Suprapubic skin (tissue), 4 donors: ENCODE results near the gene MKLN1. TPM values are rescaled to one million over a fixed set of nuclear protein-coding genes. Genes with fewer than 3 reads are reported as not detected.

ENCODE experiments used
- DNase-seq, 2 donors: peaks; one replicate each; pipeline ENCODE4 v3.0.0-alpha.2; 2019; ENCODE audit warnings: low spot score in 2 of 2
- H3K27ac ChIP-seq: fragments of 200-600 bp; sonication (generic); one replicate; pipeline ENCODE4 v1.5.1; 2019
- H3K27me3 ChIP-seq: fragments of 200-600 bp; sonication (generic); one replicate; pipeline ENCODE4 v1.5.1; 2019
- H3K36me3 ChIP-seq: fragments of 200-600 bp; sonication (generic); one replicate; pipeline ENCODE4 v1.5.1; 2019
- H3K4me1 ChIP-seq: fragments of 200-600 bp; sonication (generic); one replicate; pipeline ENCODE4 v1.5.1; 2019
- H3K4me3 ChIP-seq: fragments of 200-600 bp; sonication (generic); one replicate; pipeline ENCODE4 v1.5.1; 2019; ENCODE audit warnings: mild to moderate bottlenecking
- H3K9me3 ChIP-seq: fragments of 200-600 bp; sonication (generic); one replicate; pipeline ENCODE4 v1.5.1; 2019
- EP300 ChIP-seq: sonication (generic); formaldehyde crosslinking; IDR thresholded peaks from one replicate; pipeline ENCODE4 v1.6.1; 2017; ENCODE audit warnings: antibody characterized with exemption
- POLR2A ChIP-seq, 2 donors: fragments of 450-650 bp; IDR thresholded peaks; one replicate each; pipeline ENCODE4 v1.6.1; 2017; ENCODE audit warnings: antibody characterized with exemption in 2 of 2, mild to moderate bottlenecking in 2 of 2, moderate library complexity in 2 of 2
- POLR2AphosphoS5 ChIP-seq, 3 donors: sonication (generic); formaldehyde crosslinking; IDR thresholded peaks; one replicate each; pipeline ENCODE4 v1.6.1; 2017; ENCODE audit warnings: antibody characterized with exemption in 3 of 3
- WGBS: methylation state at CpG from one replicate; pipeline ENCODE4 v1.1.5; 2018; 5-methylcytosine and 5-hydroxymethylcytosine counted together
- total RNA-seq, 4 donors: library from RNA; depleted of rRNA; stranded (reverse); fragments of >200 nt; gene quantifications; one replicate each; pipeline ENCODE4 v1.1.0, GENCODE V29; 2016
- TF ChIP-seq, protein P1 (sequence below), 2 donors: fragments of 200-600 bp in 1 of 2; fragments of 450-650 bp in 1 of 2; sonication (generic) in 1 of 2; IDR thresholded peaks; one replicate each; pipeline ENCODE4 v1.5.1; 2016 to 2019; ENCODE audit warnings: antibody characterized with exemption in 2 of 2, mild to moderate bottlenecking in 1 of 2, moderate library complexity in 1 of 2

MKLN1 gene
- total RNA-seq, 4 donors from 2014 or later, result 32.9 to 76.0 (median 39.9) TPM

- no peak overlapping the region for H3K4me3 ChIP-seq
- 68% methylated on average over 11 of the region's 18 CpGs for WGBS
- no peaks in the 10 kb centered on the region for H3K36me3 ChIP-seq
- H3K4me1 ChIP-seq, result peaks cover 24% of the 10 kb centered on the region
- TF ChIP-seq, protein P1, sequence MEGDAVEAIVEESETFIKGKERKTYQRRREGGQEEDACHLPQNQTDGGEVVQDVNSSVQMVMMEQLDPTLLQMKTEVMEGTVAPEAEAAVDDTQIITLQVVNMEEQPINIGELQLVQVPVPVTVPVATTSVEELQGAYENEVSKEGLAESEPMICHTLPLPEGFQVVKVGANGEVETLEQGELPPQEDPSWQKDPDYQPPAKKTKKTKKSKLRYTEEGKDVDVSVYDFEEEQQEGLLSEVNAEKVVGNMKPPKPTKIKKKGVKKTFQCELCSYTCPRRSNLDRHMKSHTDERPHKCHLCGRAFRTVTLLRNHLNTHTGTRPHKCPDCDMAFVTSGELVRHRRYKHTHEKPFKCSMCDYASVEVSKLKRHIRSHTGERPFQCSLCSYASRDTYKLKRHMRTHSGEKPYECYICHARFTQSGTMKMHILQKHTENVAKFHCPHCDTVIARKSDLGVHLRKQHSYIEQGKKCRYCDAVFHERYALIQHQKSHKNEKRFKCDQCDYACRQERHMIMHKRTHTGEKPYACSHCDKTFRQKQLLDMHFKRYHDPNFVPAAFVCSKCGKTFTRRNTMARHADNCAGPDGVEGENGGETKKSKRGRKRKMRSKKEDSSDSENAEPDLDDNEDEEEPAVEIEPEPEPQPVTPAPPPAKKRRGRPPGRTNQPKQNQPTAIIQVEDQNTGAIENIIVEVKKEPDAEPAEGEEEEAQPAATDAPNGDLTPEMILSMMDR (IDR thresholded peaks at IDR 0.05), result no peak
- TF ChIP-seq EP300 (no peak), POLR2A (IDR thresholded peaks at IDR 0.05) (no peak)
- H3K9me3 ChIP-seq, result no peaks in the 10 kb centered on the region
- peaks cover 13% of the 10 kb centered on the region for H3K27me3 ChIP-seq
- no peak overlapping the region for H3K27ac ChIP-seq
- no peak for DNase-seq
These were observed 178.9 kb downstream of the MKLN1 start for GRCh38 chr7:131506597-131506996.

- Histone ChIP-seq H3K4me1 (peaks cover 18% of the 10 kb centered on the region), H3K27ac (no peak overlapping the region), H3K36me3 (no peaks in the 10 kb centered on the region), H3K9me3 (no peaks in the 10 kb centered on the region), H3K27me3 (peaks cover 13% of the 10 kb centered on the region), H3K4me3 (no peak overlapping the region)
- WGBS, result 14% methylated on average over 14 of the region's 14 CpGs
- TF ChIP-seq, protein P1 (IDR thresholded peaks at IDR 0.05), result peak; percentile 69 to 88
- no peak for TF ChIP-seq POLR2A (IDR thresholded peaks at IDR 0.05)
- DNase-seq, result peak; percentile 89 to 93
These were observed 180.1 kb downstream of the MKLN1 start for GRCh38 chr7:131507592-131508331.

DNA sequence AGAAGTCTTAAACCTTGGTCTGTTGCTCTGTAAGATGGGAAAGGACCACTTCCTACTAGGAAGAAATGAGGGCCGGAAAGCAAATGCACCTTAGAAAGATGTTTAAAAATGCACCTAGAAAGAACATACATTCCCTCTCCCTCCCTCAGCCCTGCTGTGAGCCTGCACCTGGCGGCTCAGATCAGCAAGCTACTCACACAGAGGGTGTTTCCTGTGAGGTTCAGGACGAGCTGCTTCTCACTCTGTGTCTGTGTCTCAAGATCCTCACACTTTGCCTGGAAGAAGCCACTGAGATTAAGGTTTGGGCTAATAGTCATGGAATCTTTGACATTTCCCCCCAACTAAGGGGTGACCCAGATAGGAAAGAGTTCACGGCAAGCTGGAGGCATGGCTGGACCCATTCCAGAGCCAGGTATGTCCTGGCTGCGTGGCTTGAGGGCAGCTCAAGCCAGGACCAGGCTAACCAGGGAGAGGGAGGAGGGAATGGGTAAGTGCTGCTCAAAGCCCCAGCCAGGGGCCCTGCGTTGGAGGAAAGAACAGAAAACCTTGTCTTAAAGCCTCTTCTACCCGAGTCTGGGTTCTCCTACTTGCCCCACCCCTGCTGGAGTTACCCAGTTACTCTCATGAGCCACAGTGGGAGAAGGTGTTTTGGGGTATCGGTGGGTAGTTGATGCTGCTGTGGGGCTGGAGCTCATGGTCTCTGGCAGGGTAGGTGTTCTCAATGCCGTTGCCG, 181.2 kb downstream of the MKLN1 start:
- Histone ChIP-seq H3K36me3 (no peaks in the 10 kb centered on the region), H3K27me3 (peaks cover 13% of the 10 kb centered on the region), H3K27ac (no peak overlapping the region), H3K4me1 (peaks cover 17% of the 10 kb centered on the region), H3K4me3 (no peak overlapping the region), H3K9me3 (no peaks in the 10 kb centered on the region)
- 67% methylated on average over 10 of the region's 10 CpGs for WGBS
- no peak for DNase-seq
- no peak for TF ChIP-seq EP300

- no peaks in the 10 kb centered on the region for H3K9me3 ChIP-seq
- peaks cover 15% of the 10 kb centered on the region for H3K4me1 ChIP-seq
- H3K36me3 ChIP-seq, result no peaks in the 10 kb centered on the region
- TF ChIP-seq, protein P1 (IDR thresholded peaks at IDR 0.05), result no peak
- TF ChIP-seq POLR2AphosphoS5 (IDR thresholded peaks at IDR 0.05) (no peak), POLR2A (IDR thresholded peaks at IDR 0.05) (no peak), EP300 (no peak)
- H3K27ac ChIP-seq, result no peak overlapping the region
- DNase-seq, result no peak
- H3K4me3 ChIP-seq, result no peak overlapping the region
- peaks cover 13% of the 10 kb centered on the region for H3K27me3 ChIP-seq
- WGBS, result 93% methylated on average over 7 of the region's 8 CpGs
These were observed 182.1 kb downstream of the MKLN1 start for GRCh38 chr7:131509781-131510180.

- no peak for TF ChIP-seq POLR2AphosphoS5 (IDR thresholded peaks at IDR 0.05)
- no peak for TF ChIP-seq POLR2A (IDR thresholded peaks at IDR 0.05)
- TF ChIP-seq EP300, result no peak
- TF ChIP-seq, protein P1 (IDR thresholded peaks at IDR 0.05), result no peak
- Histone ChIP-seq H3K4me3 (no peak overlapping the region), H3K9me3 (no peaks in the 10 kb centered on the region), H3K27me3 (peaks cover 13% of the 10 kb centered on the region), H3K27ac (no peak overlapping the region), H3K4me1 (peaks cover 15% of the 10 kb centered on the region), H3K36me3 (no peaks in the 10 kb centered on the region)
- WGBS, result 88% methylated on average over 6 of the region's 9 CpGs
- DNase-seq, result no peak
These were observed 183.4 kb downstream of the MKLN1 start for GRCh38 chr7:131511071-131511470.
